NCI-H1417 treated with DMSO at 0.1 percent for 48 hours (cell line): ENCODE data around the gene JPH2.
A peak's percentile ranks its signal among the peaks of the same experiment; 100 is the strongest.

Experiments used
- DNase-seq: peaks from one replicate; lab custom pipeline; 2025; lab: John Stamatoyannopoulos, UW

Gene JPH2

DNA sequence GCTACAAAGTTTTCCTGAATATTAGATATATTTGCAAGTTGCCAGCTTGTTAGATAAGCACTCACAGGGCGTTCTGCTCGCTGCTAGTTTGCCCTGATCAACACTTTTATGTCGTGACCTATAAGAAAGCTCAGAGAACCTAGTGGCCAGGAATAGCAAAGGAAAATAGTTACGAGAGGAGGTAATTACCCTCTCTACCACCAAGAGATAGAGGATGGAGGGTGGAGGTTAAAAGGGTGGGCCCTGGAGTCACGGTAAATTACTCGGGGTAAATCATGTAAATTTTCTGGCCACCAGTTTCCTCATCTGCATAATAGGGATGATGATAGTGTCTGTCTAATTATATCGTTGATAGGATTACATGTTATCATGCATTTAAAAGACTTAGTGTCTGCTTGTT, 87.2 kb downstream of the JPH2 start:
- no peak for DNase-seq

DNA sequence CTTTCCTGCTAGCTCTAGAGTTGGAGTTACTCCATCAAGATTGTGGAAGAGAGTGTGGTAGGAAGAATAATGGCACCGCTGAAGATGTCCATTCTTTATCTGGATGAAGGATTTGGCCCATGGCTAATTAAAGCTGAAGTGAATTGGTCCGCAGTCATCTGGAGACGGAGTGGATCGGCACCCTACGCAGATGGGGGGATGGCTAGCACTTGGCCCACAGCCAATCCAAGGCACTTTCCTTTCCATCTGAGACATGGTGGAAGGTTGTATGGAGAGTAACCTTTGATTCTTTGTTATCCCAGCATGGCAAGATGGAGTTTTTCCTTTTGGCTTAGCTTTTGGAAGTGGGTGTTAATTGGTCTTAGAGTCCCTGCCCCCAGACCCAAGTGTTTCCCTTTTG, 88.3 kb downstream of the JPH2 start:
- DNase-seq: no peak

- DNase-seq: no peak
Measured at GRCh38 chr20:44098256-44098630, 88.7 kb downstream of the JPH2 start.

DNA sequence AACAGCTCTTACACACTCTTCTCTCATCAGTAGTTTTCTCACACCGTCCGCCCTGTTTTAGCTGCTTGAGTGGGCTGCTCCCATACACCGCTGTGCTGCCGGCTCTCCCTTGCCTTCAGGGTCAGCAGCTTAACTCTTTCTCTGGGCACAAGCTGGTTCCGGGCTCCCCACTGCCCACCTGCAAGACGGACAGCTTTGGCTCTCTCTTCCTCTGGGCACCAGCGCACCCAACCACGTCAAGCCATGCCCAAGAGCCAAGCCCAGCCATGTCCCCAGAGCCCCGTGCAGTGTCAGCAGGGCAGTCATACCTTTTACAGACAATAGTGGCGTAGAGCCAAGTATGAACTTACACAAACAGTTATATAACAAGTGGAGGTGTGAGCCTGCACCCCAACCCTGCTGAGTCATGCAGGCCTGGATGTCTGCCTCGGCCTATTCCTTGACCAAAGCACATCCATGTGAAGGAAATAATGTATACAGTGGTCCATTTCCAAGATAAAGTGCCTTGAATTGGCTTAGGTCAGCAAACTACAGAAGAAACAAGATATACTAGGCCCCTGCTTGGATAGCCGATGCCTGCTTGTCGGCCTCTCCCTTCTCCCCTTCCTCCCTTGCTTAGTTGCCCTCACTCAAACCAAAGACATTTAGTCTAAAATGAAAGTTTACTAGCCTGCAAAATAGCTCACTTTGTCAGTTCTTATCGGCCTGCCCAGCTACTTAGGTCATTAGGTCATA, 89.3 kb downstream of the JPH2 start:
- DNase-seq: no peak

GRCh38 chr20:44095831-44096230, 91.2 kb downstream of the JPH2 start:
- DNase-seq: no peak

DNA sequence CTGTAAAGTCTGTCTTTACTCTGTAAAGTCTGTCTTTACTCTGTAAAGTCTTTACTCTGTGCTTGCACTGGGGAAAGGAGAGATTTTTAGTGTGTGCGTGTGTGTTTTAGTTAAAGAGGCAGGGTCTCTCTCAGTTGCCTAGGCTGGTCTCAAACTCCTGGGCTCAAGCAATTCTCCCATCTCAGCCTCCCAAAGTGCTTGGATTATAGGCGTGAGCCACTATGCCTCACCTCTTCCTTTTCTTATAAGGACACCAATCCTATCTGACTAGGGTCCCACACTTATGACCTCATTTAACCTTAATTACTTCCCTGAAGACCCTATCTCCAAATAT, 93.8 kb downstream of the JPH2 start:
- DNase-seq: no peak

GRCh38 chr20:44092551-44093248, 94.3 kb downstream of the JPH2 start:
- DNase-seq: no peak

DNA sequence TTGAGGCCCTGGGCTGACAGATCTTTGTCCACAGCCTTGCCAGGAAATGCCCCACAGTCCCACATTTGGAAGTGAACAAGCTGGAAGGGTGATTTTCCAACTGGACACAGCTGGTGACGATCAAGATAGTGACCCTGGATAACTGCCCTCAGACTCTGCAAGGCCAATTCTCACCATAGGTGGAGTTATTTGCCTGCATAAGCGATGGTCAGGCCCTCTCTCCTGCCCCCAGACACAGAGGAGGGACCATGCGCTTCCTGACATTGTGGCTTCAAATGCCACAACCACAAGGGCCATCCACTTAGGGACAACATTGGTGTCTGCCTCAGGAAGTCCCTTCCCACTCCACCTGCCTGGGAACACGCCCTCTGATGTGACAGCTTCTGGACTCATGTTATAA, 96.0 kb downstream of the JPH2 start:
- DNase-seq: no peak

DNA sequence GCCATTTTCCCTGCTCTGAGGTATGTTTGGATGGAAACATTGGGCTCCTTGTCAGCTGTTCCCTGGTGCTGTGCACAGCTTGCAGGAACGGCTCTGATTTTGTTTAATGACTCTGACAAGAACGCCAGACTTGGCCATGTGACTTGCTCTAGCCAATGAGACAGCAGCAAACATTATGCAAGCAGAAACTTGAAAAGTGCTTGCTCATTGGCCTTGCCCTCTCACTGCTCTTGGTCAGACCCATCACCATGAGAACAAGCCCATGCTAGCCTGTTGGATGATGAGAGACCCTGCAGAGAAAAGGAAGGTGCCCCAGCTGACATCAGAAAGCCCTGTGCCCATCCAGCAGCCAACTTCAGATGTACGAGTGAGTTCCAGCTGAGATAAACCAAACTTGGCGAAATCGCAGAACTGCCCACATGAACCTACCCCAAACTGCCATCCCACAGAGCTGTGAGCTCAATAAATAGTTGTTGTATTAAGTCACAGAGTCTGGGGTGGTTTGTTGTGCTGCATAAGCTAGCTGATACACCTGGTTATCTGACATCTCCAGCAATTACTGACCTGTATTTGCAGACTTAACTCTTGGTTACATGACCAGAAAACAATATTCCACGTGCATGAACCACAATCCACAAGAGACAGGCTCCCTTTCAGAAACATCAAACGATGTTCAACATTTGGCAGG, 96.9 kb downstream of the JPH2 start:
- DNase-seq: no peak

DNA sequence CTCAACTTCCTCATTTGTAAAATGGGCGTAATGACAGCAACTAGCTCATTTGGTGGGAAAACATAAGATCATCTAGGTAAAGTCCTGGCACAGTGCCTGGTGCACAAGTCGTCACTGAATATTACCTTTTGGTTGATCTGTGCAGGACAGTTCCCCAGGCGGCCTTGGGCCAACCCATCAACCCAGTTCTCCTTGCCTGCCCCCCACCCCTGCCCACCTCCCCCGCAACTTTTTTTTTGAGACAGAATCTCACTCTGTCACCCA, 99.2 kb downstream of the JPH2 start:
- no peak for DNase-seq

GRCh38 chr20:44087051-44087856, 99.7 kb downstream of the JPH2 start:
- DNase-seq: no peak

DNA sequence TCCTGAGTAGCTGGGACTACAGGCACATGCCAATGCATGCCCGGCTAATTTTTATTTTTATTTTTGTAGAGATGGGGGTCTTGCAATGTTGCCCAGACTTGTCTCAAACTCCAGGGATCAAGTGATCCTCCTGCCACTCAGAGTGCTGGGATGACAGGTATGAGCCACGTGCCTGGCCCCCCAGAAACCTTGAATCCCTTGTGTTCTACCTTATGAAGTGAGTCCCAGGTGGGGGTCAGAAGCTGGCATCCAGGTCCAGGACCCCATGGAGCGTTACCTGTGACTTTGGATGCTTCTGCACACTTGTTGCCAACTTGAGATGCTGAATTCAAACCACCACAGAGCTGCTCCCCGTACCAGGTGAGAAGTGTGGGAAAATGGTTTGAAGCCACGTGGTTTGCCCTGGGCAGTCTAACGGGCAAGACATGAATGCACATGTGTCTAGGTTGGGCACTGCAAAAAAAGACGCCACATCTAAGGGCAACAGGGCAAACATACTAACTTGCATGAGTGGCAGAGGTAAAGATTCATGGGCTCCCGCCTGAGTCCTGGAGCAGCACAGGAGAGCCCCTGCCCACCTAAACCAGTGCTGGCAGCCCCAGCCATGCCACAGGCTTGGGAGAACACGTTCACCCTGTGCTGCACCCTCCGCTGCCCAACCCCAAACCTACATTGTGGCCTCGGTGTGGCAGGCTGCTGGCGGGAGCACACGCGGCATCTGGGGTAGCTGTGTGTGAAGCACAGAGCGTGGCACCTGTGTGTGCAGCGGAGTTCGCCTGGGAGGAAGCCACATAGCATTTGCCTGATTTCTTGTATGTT, 101.2 kb downstream of the JPH2 start:
- no peak for DNase-seq

GRCh38 chr20:44084891-44085290, 102.1 kb downstream of the JPH2 start:
- no peak for DNase-seq

- no peak for DNase-seq
Measured at GRCh38 chr20:44084439-44084838, 102.5 kb downstream of the JPH2 start.

GRCh38 chr20:44083220-44083933, 103.6 kb downstream of the JPH2 start:
- DNase-seq: no peak

DNA sequence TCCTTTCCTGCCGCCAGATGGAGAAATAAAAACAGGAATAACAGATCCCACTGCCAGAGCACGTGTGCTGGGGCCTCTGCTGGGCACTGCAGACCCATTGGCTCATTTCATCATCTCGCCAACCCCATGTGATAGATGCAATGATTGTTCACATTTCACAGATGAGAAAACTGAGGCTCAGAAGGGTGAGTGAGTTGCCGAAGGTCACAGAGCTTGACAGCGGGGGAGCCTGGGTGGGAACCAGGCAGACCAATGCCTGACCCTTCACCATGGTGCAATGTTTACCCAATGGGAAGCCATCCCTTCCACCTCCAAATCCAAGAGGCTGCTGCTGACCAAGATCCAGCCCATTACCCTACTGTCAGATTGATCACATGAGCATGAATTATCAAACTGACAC, 105.1 kb downstream of the JPH2 start:
- no peak for DNase-seq

GRCh38 chr20:44081476-44081875, 105.5 kb downstream of the JPH2 start:
- no peak for DNase-seq

DNA sequence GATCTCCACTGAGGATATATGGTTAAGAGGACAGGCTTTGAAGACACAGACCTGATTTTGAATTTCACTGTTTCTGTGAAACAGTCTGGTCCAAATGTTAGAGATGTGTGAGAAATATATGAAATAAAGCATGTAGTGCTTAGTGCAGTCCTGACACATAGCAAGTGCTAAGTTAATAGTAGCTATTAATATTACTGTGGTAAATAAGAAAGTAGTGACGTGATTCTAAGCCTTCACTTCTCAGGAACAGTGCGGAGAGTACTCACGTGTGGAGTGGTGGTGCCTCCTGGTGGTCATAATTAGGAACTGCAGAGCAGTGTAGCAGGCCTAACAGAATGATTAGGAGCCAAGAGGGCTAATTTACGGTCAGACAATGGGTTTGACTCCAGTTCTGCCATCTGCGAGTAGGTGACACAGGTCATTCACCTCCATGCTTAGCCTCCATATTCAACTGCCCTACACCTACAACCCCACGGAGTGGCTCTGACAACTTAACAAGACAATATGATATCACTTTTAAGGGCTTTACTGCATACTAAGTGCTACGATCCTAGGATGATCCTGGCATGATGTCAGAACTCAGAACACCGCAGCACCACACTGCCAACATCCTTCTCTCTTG, 106.2 kb downstream of the JPH2 start:
- DNase-seq: peak; percentile 77

DNA sequence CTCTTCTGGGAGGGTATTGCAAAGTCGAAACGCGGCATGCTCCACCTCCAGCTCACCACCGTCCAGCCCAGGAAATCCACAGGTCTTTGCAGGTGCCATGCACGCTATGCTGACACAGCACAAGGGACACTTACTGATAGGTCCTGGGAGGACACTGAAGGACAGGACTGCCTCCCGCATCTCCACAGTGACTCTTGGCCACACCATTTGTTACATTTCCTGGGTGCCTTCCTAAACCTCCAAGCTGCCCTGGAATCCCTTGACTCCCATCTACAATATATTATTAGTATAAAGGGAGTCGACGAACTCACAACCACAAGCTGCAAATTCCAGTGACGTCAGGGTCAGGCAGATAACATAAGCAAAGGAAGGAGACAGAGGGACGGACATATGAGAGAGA, 106.9 kb downstream of the JPH2 start:
- no peak for DNase-seq

GRCh38 chr20:44079291-44079690, 107.7 kb downstream of the JPH2 start:
- no peak for DNase-seq

DNA sequence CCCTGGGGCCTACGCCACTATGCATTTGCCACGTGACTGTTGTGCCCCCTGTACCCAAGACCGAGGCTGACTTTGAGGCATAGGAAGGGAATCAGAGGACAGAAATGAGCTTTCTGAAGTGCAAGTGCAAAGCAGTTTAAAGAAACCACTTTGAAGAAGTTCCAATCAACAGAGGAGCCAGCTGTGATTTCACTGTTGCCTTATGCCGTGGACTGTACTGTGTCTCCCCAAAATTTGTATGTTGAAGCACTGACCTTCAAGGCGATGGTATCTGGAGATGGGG, 111.1 kb downstream of the JPH2 start:
- no peak for DNase-seq
